Measurements from ENCODE around the gene ATG9A. TPM values are rescaled to one million over a fixed set of nuclear protein-coding genes. Genes with fewer than 3 reads are reported as not detected.
A peak's percentile ranks its signal among the peaks of the same experiment; 100 is the strongest.

The ATG9A gene
- total RNA-seq, 4 donors from 2014 or later = 23.4 to 40.0 (median 30.5) TPM

GRCh38 chr2:219252084-219252483 is 22.6 kb upstream of the ATG9A start:
- Histone ChIP-seq H3K9me3 (no peaks in the 10 kb centered on the region), H3K27ac (peak overlapping the region in 3 of 4 donors; percentile 63 to 89 (median 76)), H3K4me1 (peaks cover 0 to 61% (median 35%) of the 10 kb centered on the region in 4 donors), H3K4me3 (peak overlapping the region in 2 of 4 donors; percentile 64 to 73), H3K27me3 (peaks cover 0 to 36% of the 10 kb centered on the region in 2 donors), H3K36me3 (peaks cover 0 to 28% (median 0%) of the 10 kb centered on the region in 3 donors)
- 68 to 76% methylated on average over 5 of the region's 5 CpGs for WGBS, 2 donors
- DNase-seq (ENCODE audit: low spot score in 2 of 2) = no peak
- TF ChIP-seq POLR2A (IDR thresholded peaks at IDR 0.05) (no peak), EP300 (IDR thresholded peaks at IDR 0.05) (no peak)
- TF ChIP-seq, protein P1, sequence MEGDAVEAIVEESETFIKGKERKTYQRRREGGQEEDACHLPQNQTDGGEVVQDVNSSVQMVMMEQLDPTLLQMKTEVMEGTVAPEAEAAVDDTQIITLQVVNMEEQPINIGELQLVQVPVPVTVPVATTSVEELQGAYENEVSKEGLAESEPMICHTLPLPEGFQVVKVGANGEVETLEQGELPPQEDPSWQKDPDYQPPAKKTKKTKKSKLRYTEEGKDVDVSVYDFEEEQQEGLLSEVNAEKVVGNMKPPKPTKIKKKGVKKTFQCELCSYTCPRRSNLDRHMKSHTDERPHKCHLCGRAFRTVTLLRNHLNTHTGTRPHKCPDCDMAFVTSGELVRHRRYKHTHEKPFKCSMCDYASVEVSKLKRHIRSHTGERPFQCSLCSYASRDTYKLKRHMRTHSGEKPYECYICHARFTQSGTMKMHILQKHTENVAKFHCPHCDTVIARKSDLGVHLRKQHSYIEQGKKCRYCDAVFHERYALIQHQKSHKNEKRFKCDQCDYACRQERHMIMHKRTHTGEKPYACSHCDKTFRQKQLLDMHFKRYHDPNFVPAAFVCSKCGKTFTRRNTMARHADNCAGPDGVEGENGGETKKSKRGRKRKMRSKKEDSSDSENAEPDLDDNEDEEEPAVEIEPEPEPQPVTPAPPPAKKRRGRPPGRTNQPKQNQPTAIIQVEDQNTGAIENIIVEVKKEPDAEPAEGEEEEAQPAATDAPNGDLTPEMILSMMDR (IDR thresholded peaks at IDR 0.05) = no peak

GRCh38 chr2:219251656-219252055 is 22.2 kb upstream of the ATG9A start:
- Histone ChIP-seq H3K27ac (peak overlapping the region in 2 of 4 donors; percentile 63 to 76), H3K4me1 (peaks cover 0 to 65% (median 35%) of the 10 kb centered on the region in 4 donors), H3K4me3 (peak overlapping the region in 1 of 4 donors; percentile 64)

DNA sequence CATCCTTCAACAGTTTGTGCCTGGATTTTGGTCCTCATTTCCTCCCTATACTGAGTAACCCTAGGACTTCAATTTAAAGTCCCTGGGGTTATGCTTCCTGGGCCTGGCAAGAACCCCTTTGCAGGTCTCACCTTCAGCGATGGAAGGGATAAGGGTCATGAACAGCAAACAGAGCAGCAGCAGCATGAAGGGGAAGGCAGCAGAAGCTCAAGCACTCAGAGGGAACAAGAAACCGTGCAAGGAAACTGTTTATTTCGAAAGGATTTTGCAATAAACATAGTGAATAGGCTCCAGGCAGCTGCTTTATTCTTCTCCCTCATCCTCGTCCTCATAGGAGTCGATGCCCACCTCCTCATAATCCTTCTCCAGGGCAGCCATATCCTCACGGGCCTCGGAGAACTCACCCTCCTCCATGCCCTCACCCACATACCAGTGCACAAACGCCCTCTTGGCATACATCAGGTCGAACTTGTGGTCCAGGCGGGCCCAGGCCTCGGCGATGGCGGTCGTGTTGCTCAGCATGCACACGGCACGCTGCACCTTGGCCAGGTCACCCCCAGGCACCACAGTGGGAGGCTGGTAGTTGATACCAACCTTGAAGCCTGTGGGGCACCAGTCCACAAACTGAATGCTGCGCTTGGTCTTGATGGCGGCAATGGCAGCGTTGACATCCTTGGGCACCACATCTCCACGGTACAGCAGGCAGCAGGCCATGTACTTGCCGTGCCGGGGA is 20.8 kb upstream of the ATG9A start:
- WGBS, 2 donors = 84 to 87% methylated on average over 19 to 22 of the region's 22 CpGs
- Histone ChIP-seq H3K36me3 (peaks cover 0 to 33% (median 0%) of the 10 kb centered on the region in 3 donors), H3K4me3 (peak overlapping the region in 1 of 4 donors; percentile 24), H3K27ac (peak overlapping the region in 3 of 4 donors; percentile 80 to 84 (median 84)), H3K4me1 (peaks cover 0 to 73% (median 42%) of the 10 kb centered on the region in 4 donors), H3K9me3 (no peaks in the 10 kb centered on the region), H3K27me3 (peaks cover 0 to 20% of the 10 kb centered on the region in 2 donors)
- TF ChIP-seq, protein P1 (IDR thresholded peaks at IDR 0.05) = no peak
- TF ChIP-seq EP300 (IDR thresholded peaks at IDR 0.05) = no peak
- TF ChIP-seq POLR2A (IDR thresholded peaks at IDR 0.05) = no peak
- DNase-seq (ENCODE audit: low spot score in 2 of 2) = no peak

More at GRCh38 chr2:219251656-219252055, 22.2 kb upstream of the ATG9A start:
- Histone ChIP-seq H3K9me3 (no peaks in the 10 kb centered on the region), H3K27me3 (peaks cover 0 to 35% of the 10 kb centered on the region in 2 donors), H3K36me3 (peaks cover 0 to 32% (median 0%) of the 10 kb centered on the region in 3 donors)
- whole genome bisulfite sequencing, 2 donors = 74 to 80% methylated on average over 6 of the region's 6 CpGs
- TF ChIP-seq POLR2A (IDR thresholded peaks at IDR 0.05) (no peak), EP300 (IDR thresholded peaks at IDR 0.05) (no peak)
- TF ChIP-seq, protein P1 (IDR thresholded peaks at IDR 0.05) = no peak
- no peak for DNase-seq (ENCODE audit: low spot score in 2 of 2)

- TF ChIP-seq EP300 (IDR thresholded peaks at IDR 0.05) (peak; percentile 59 to 66), POLR2A (IDR thresholded peaks at IDR 0.05) (no peak)
- Histone ChIP-seq H3K36me3 (peaks cover 0 to 33% (median 0%) of the 10 kb centered on the region in 3 donors), H3K4me1 (peaks cover 0 to 71% (median 40%) of the 10 kb centered on the region in 4 donors), H3K4me3 (peak overlapping the region in 1 of 4 donors; percentile 24), H3K27ac (peak overlapping the region; percentile 38 to 84 (median 82)), H3K9me3 (no peaks in the 10 kb centered on the region), H3K27me3 (peaks cover 0 to 14% of the 10 kb centered on the region in 2 donors)
- 26 to 27% methylated on average over 7 of the region's 7 CpGs for WGBS, 2 donors
- DNase-seq (ENCODE audit: low spot score in 2 of 2) = peak; percentile 35 to 40
Observed at GRCh38 chr2:219249203-219249980, 20.0 kb upstream of the ATG9A start.

GRCh38 chr2:219248845-219249202 is 19.4 kb upstream of the ATG9A start:
- H3K27ac ChIP-seq = peak overlapping the region; percentile 38 to 84 (median 82)
- DNase-seq (ENCODE audit: low spot score in 2 of 2) = no peak
- peak overlapping the region in 1 of 4 donors; percentile 24 for H3K4me3 ChIP-seq
- TF ChIP-seq, protein P1 (IDR thresholded peaks at IDR 0.05) = no peak
- TF ChIP-seq EP300 (IDR thresholded peaks at IDR 0.05) (no peak), POLR2A (IDR thresholded peaks at IDR 0.05) (no peak)
- 80 to 83% methylated on average over 2 of the region's 2 CpGs for WGBS, 2 donors
- H3K36me3 ChIP-seq = peaks cover 0 to 33% (median 0%) of the 10 kb centered on the region in 3 donors
- H3K27me3 ChIP-seq = peaks cover 0 to 8% of the 10 kb centered on the region in 2 donors
- H3K9me3 ChIP-seq = no peaks in the 10 kb centered on the region
- peaks cover 0 to 70% (median 36%) of the 10 kb centered on the region in 4 donors for H3K4me1 ChIP-seq
